ENCODE data around the gene TTC33. TPM values are rescaled to one million over a fixed set of nuclear protein-coding genes. Genes with fewer than 3 reads are reported as not detected.
A peak's percentile ranks its signal among the peaks of the same experiment; 100 is the strongest.
"Not testable (repeated sequence)": the region's sequence is repeated elsewhere in the genome, so short reads cannot be mapped to it uniquely, and the experiment has no call there.

TTC33 gene
- polyA plus RNA-seq, 3 donors from 2014 or later: 10.5 to 18.1 (median 11.2) TPM

DNA sequence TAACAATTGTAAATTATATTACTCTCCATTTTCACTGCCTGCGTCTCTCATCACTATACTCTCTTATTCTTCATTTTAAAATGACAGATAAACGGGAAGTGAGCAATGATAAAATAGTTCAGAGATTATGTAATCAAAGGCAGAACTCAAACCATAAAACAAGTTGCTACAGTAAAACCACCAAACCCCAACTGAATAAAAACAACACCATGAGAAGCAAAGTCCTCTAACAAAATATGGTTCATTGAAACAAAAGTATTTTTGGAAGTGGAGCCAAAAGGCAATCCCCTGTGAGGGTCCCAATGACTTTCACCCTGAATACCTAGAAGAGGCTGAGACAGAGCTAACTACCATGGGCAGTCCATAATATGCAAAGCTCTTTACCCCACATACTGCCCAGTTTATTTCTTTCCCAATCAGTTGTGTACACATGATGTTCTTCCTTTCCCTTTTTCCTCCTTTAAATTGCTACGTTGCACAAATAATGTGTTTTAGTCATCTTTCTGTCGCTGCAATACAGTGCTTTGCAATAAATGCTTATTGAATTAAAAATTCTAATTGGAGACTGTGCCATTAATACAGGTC, 140.1 kb downstream of the TTC33 start:
- Mint-ChIP-seq H3K4me3 (peak overlapping the region in 1 of 5 donors; percentile 54), H3K4me1 (peaks cover 9 to 13% of the 10 kb centered on the region in 2 donors), H3K27ac (peak overlapping the region in 2 of 6 donors; percentile 2 to 32), H3K9me3 (no peaks in the 10 kb centered on the region), H3K36me3 (peaks cover 0 to 8% (median 0%) of the 10 kb centered on the region in 3 donors), H3K27me3 (ENCODE audit: low read depth in 3 of 3) (peaks cover 0 to 5% (median 1%) of the 10 kb centered on the region in 3 donors)
- no peak for DNase-seq

DNA sequence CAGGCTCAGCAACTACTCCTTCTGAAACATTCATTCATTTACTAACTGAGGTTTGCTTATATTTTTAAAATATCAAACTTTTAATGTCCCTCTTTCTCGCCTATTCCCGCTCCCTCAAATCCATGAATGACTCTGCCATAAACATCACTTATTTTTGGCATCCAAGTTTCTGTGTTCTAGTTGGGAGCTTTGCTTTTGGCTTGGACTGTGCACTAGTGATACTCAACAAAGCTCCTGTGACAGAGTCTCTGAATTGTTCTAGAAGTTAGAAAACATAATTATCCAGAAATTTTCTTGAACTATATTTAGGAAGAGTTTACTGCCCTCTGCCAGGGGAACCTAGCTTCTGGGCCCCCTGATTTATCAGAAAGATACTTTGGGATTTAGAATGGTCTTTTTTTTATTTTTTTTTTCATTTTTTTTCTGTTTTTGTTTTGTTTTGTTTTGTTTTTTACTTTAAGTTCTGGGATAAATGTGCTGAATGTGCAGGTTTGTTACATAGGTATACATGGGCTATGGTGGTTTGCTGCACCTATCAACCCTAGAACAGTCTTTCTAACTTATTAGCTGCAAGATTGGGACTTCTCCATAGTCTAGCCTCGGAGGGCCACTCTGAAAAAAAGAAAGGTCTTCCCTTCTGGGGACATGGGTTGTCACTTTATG, 140.7 kb downstream of the TTC33 start:
- Mint-ChIP-seq H3K27ac (peak overlapping the region in 1 of 6 donors; percentile 2), H3K27me3 (ENCODE audit: low read depth in 3 of 3) (peaks cover 0 to 5% (median 2%) of the 10 kb centered on the region in 3 donors), H3K9me3 (peaks cover 0 to 2% (median 0%) of the 10 kb centered on the region in 6 donors), H3K36me3 (peaks cover 0 to 8% (median 0%) of the 10 kb centered on the region in 3 donors), H3K4me1 (peaks cover 9 to 13% of the 10 kb centered on the region in 2 donors), H3K4me3 (peak overlapping the region in 1 of 5 donors; percentile 54)
- no peak for DNase-seq

DNA sequence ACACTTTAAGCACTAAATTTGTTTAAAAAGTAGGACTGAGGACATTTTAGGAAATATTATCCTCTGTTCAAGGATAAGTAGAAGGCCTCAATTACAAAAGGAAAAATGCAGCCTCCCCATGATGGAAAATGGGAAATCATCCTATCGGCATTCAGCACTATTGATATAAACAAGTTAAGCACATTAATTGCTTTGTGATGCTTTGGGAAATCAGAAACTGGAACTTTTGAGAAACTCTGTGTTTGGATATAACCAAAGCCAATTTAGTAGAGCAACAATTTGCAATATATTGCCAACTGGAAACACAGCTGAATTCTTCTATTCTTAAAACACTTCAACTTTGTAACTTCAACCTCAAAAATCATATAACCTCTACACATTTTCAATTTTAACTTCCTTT, 141.3 kb downstream of the TTC33 start:
- peaks cover 0 to 5% (median 3%) of the 10 kb centered on the region in 3 donors for H3K27me3 Mint-ChIP-seq (ENCODE audit: low read depth in 3 of 3)
- DNase-seq: no peak
- no peak overlapping the region for H3K27ac Mint-ChIP-seq

DNA sequence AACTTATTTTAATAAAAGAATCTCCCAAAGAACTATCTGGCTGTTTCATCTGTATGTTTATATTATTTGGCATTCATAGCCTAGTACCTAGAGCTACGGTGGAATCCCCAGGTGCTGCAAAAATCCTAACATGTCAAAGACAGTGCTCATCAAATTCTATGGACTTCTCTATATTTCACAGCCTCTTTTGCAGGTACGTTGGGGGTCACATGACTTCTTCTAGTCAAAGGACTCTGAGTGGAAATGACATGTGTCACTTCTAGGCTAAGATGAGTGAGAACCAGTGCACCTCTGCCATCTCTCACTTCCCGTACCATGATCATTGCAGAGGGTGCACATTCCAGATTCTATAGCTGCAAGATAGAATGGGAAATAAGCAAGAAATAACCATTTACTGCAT, 148.6 kb downstream of the TTC33 start:
- Mint-ChIP-seq H3K36me3 (peaks cover 0 to 4% (median 0%) of the 10 kb centered on the region in 3 donors), H3K27me3 (ENCODE audit: low read depth in 3 of 3) (peaks cover 0 to 3% (median 3%) of the 10 kb centered on the region in 3 donors), H3K27ac (no peak overlapping the region), H3K4me3 (no peak overlapping the region), H3K9me3 (peaks cover 0 to 2% (median 0%) of the 10 kb centered on the region in 6 donors), H3K4me1 (peaks cover 18 to 31% of the 10 kb centered on the region in 2 donors)
- DNase-seq: no peak

More for the DNA sequence above, 141.3 kb downstream of the TTC33 start:
- peaks cover 0 to 8% (median 0%) of the 10 kb centered on the region in 3 donors for H3K36me3 Mint-ChIP-seq
- H3K4me3 Mint-ChIP-seq: no peak overlapping the region
- H3K9me3 Mint-ChIP-seq: peaks cover 0 to 2% (median 0%) of the 10 kb centered on the region in 6 donors
- peaks cover 9 to 13% of the 10 kb centered on the region in 2 donors for H3K4me1 Mint-ChIP-seq

DNA sequence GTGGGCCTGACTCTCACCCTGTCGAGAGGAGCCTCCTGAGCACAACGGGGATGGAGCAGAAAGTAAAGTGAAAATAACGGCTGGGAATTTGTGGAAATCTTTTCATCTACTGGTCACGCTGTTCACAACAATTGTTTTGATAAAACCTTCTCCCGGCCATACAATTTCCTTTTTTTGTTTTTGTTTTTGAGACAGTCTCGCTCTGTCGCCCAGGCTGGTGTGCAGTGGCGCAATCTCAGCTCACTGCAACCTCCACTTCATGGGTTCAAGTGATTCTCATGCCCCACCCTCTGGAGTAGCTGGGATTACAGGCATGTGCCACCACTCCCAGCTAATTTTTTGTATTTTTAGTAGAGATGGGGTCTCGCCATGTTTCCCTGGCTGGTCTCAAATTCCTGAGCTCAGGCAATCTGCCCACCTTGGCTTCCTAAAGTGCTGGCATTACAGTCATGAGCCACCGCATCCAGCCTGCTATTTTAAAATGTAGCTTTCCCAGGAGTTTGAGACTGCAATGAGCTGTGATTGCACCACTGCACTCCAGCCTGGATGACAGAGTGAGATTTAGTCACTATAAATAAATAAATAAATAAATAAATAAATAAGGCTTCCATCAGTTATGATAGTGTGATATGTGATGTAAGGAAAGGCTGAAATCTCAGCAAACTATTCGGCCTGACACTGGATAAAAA, 149.5 kb downstream of the TTC33 start:
- H3K27ac Mint-ChIP-seq: peak overlapping the region; percentile 68 to 89 (median 82)
- H3K9me3 Mint-ChIP-seq: peaks cover 0 to 2% (median 0%) of the 10 kb centered on the region in 6 donors
- peaks cover 0 to 3% (median 3%) of the 10 kb centered on the region in 3 donors for H3K27me3 Mint-ChIP-seq (ENCODE audit: low read depth in 3 of 3)
- peaks cover 18 to 31% of the 10 kb centered on the region in 2 donors for H3K4me1 Mint-ChIP-seq
- no peak for DNase-seq
- H3K4me3 Mint-ChIP-seq: peak overlapping the region; percentile 59 to 86 (median 63)
- H3K36me3 Mint-ChIP-seq: peaks cover 0 to 4% (median 0%) of the 10 kb centered on the region in 3 donors

DNA sequence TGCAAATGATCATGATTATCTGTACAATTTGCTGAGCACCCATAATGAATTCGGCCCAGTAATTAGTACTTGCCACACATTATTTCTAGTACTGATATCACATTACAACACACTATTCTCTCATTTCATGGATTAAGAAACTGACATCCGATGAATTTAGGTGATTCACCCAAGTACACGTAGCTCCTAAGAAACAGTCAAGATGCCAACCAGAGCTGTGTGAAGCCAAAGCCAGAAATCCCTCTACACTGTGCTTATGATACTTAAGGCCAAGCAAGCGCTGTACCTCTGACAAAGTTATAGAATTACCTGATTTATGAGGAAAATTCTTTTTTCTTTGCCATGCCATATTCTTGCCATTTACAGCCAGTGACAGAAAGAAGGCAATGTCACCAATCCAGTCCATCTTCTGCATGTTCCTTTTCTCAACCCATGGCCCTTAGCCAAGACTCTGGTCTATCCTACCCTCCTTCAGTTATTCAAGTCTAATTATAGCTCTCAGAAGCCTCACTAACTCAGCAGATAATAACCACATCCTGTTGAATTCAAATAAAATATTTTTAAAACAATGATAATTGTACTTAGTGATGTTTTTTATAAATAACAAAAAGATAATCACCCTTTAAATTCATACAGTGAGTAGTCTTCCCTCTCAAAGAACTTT, 150.3 kb downstream of the TTC33 start:
- H3K27me3 Mint-ChIP-seq (ENCODE audit: low read depth in 3 of 3): peaks cover 0 to 1% (median 0%) of the 10 kb centered on the region in 3 donors
- peak overlapping the region; percentile 59 to 86 (median 63) for H3K4me3 Mint-ChIP-seq
- no peaks in the 10 kb centered on the region for H3K9me3 Mint-ChIP-seq
- DNase-seq: no peak
- H3K36me3 Mint-ChIP-seq: no peaks in the 10 kb centered on the region
- H3K4me1 Mint-ChIP-seq: peaks cover 18 to 31% of the 10 kb centered on the region in 2 donors
- H3K27ac Mint-ChIP-seq: peak overlapping the region in 5 of 6 donors; percentile 2 to 89 (median 68)

DNA sequence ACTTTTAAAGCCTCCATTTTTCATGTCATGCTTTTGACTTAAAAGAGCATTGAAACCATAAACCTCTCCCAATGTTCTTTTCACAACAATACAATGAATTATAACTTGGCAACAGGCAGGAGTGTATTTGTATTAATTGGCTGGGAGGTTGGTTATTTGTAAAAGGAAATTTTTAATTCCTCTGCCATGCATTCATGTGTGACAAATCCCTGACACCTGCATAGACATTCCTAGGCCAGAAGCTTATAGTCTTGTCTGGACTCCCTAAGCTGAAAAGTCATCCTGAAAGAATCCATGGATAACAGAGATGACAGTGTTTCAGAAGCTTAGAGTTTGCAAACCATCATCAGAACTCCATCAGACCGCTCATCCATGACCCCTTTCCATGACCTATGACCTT, 152.4 kb downstream of the TTC33 start:
- DNase-seq: no peak
- H3K27me3 Mint-ChIP-seq (ENCODE audit: low read depth in 3 of 3): peaks cover 0 to under 1% (median 0%) of the 10 kb centered on the region in 3 donors
- no peaks in the 10 kb centered on the region for H3K9me3 Mint-ChIP-seq
- H3K4me1 Mint-ChIP-seq: peaks cover 18 to 31% of the 10 kb centered on the region in 2 donors
- no peak overlapping the region for H3K4me3 Mint-ChIP-seq
- no peak overlapping the region for H3K27ac Mint-ChIP-seq
- H3K36me3 Mint-ChIP-seq: no peaks in the 10 kb centered on the region

DNA sequence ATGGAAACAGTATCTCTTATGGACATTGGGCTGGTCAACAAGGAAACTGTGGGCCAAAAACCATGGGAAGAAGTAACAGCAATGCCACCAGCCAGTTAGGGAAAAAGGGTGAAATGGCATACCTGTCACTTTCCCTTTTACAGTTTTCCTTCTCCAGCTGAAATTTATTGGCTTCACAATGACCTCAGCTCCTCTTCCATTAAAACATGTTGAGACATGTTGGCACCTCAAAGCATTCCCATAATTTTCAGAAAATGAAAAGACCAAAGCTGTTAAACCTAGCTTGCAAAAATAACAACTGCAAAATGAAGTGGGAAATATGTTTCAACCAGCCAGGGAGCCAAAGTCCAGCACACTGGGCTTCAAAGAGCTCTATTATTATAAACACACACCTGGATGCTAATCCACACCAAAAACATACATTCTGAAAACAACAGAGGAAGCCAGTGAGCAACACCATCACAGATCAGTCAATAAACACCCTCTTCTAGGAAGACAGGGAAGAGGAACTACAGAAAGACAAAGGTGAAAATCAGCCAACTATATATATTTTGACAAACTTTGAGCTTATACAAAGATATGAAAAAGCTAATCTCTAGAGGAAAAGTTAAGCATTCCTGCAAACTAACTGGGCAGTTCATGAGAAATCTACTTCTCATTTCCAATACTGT, 154.4 kb downstream of the TTC33 start:
- Mint-ChIP-seq H3K4me1 (peaks cover 13 to 19% of the 10 kb centered on the region in 2 donors), H3K4me3 (no peak overlapping the region), H3K27ac (no peak overlapping the region), H3K9me3 (no peaks in the 10 kb centered on the region), H3K27me3 (ENCODE audit: low read depth in 3 of 3) (peaks cover 0 to 4% (median 2%) of the 10 kb centered on the region in 3 donors), H3K36me3 (peaks cover 0 to 11% (median 7%) of the 10 kb centered on the region in 3 donors)
- no peak for DNase-seq

DNA sequence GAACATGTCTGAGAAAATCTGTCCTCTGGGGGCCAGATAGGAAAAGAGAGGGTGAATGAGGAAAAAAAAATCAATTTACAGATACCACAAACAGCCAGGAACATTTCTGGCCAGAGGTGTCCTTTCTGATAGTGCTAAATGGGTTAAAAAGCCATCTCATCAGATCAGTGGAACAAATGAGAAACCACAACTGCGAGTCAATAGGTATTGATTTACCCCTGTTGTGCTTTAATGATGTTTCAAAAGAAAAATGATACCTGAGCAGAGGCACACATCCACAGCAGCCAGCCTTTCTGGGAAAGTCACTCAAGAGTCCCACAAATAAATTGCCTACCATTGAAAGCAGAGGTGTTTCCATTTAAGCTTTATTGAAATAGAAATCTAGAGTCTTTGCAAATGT, 155.4 kb downstream of the TTC33 start:
- Mint-ChIP-seq H3K9me3 (no peaks in the 10 kb centered on the region), H3K4me1 (peaks cover 4 to 10% of the 10 kb centered on the region in 2 donors), H3K27me3 (ENCODE audit: low read depth in 3 of 3) (peaks cover 0 to 4% (median 3%) of the 10 kb centered on the region in 3 donors), H3K4me3 (no peak overlapping the region), H3K27ac (peak overlapping the region in 1 of 6 donors; percentile 13), H3K36me3 (peaks cover 0 to 11% (median 9%) of the 10 kb centered on the region in 3 donors)
- no peak for DNase-seq

DNA sequence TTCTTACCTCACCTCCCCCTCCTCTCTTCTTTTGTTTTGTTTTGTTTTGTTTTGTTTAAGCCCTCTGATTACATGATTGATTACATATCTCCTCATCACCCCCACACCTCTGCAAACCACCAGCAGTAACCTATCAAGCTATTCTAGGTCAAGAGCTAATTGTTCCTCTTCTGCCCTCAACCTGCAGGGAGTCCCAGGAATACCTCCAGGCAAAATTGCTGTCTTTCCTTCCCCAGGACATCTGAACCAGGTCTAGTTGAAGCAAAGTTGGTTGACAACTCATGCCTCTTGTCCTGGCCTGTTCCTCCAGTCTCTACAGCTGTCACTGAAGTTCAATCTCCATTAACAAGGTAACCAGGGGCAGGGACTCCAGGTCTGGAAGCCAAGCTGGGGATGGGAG, 156.1 kb downstream of the TTC33 start:
- peaks cover 0 to 4% (median 3%) of the 10 kb centered on the region in 3 donors for H3K27me3 Mint-ChIP-seq (ENCODE audit: low read depth in 3 of 3)
- no peak for DNase-seq
- H3K27ac Mint-ChIP-seq: no peak overlapping the region
- H3K4me3 Mint-ChIP-seq: no peak overlapping the region
- H3K4me1 Mint-ChIP-seq: peaks cover 0 to 4% of the 10 kb centered on the region in 2 donors
- no peaks in the 10 kb centered on the region for H3K9me3 Mint-ChIP-seq
- H3K36me3 Mint-ChIP-seq: peaks cover 0 to 11% (median 9%) of the 10 kb centered on the region in 3 donors

DNA sequence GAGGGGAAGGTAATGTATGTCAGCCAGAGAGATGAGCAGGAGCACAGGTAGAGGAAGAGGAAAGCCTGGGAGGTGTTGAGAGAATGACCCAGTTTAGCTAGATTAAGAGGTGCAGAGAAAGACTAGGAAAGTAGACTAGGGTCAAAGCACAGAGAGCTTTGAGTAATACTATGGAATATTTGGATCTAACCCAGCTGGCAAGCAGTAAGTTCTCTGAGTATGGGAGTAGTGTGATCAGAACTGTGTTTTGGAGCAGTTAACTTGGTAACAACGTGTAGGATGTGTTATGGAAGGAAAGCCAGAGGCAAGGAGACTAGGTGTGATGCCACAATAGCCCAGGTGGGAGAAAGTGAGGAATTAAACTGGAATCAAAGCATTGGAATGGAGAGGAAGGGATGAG, 160.9 kb downstream of the TTC33 start:
- no peak for DNase-seq
- no peak overlapping the region for H3K27ac Mint-ChIP-seq
- peaks cover 0 to 11% (median 9%) of the 10 kb centered on the region in 3 donors for H3K36me3 Mint-ChIP-seq
- H3K4me3 Mint-ChIP-seq: no peak overlapping the region
- H3K9me3 Mint-ChIP-seq: no peaks in the 10 kb centered on the region
- peaks cover 0 to 4% (median 3%) of the 10 kb centered on the region in 3 donors for H3K27me3 Mint-ChIP-seq (ENCODE audit: low read depth in 3 of 3)
- H3K4me1 Mint-ChIP-seq: peaks cover 4 to 18% of the 10 kb centered on the region in 2 donors

DNA sequence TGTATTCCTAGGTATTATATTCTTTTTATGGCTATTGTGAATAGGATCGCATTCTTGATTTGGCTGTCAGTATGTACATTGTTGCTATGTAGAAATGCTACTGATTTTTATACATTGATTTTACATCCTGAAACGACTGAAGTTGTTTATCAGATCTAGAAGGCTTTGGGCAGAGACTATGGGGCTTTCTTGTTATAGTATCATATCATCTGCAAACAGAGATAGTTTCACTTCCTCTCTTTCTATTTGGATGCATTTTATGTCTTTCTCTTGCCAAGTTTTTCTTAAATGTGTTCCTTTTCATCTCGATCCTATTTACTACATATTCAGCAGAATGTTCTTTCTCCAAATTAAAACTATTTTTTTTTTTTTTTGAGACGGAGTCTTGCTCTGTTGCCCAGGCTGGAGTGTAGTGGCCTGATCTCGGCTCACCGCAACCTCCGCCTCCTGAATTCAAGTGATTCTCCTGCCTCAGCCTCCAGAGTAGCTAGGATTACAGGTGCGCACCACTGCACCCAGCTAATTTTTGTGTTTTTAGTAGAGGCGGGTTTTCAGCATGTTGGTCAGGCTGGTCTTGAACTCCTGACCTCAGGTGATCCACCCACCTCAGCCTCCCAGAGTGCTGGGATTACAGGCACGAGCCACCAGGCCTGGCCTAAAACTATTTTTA, 163.9 kb downstream of the TTC33 start:
- Mint-ChIP-seq H3K4me1 (peaks cover 4 to 18% of the 10 kb centered on the region in 2 donors), H3K27ac (peak overlapping the region in 1 of 6 donors; percentile 2)
- H3K27me3 Mint-ChIP-seq (ENCODE audit: low read depth in 3 of 3); H3K9me3 Mint-ChIP-seq; H3K4me3 Mint-ChIP-seq; H3K36me3 Mint-ChIP-seq; DNase-seq: not testable (repeated sequence)
